HG02943 (cell line): Measurements from ENCODE around the gene PLCXD3.

Experiments used
- ATAC-seq: cut with Tn5 transposase; IDR thresholded peaks from one replicate; pipeline ENCODE4 v1.9.1; 2021; ENCODE audit warnings: mild to moderate bottlenecking, low read depth, moderate library complexity; ENCODE audit not compliant: unreplicated experiment

The PLCXD3 gene

DNA sequence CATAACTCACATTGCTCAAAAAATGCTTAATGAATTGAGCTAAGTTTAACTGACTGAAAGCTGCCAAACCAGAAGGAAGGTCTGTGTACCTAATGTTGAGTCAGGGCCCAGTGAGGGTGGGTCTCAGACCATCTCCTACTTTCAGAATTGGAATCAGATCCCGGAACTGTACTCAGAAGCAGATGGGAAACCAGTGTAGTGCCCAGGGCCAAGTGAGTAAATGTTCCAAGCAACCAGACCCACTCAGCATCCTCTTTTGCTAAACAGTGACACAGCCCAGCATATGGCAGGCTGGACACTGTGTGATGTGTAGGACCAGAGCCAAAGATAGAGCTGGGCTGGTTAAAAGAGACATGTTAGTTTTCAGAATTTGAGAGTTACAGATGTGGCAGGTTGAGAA lies 94.1 kb downstream of the PLCXD3 start:
- ATAC-seq = no peak

DNA sequence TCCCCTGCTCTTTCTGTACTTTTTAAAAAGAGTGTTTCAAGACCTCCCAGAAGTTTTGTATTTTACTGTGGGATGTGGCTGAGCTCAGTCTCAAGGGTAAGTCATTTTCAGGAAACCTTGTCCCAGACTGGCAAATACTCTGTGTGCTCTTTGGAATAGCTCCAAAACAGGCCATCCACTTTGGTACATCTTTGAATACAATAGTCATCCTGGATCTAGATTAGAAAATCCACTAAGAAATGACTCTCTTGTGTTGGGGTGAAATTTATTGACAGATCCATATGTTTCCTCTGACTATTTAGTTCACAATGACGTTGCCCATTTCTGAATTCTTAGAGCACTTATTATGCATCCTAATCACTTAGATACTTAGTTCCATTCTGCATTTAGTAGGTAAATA lies 95.2 kb downstream of the PLCXD3 start:
- ATAC-seq = no peak

DNA sequence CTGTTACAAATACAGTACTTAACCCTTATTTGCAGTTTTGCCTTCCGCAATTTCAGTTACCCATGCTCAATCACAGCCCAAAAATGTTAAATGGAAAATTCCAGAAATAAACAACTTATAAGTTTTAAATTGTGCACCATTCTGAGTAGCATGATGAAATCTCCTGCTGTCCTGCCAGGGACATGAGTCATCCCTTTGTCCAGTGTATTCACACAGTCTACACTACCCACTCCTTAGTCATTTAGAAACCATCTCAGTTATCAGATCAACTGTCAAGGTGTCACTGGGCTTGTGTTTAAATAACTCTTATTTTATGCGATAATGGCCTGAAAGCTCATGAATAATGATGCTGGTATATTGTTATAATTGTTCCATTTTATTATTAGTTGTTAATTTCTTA lies 95.8 kb downstream of the PLCXD3 start:
- no peak for ATAC-seq

DNA sequence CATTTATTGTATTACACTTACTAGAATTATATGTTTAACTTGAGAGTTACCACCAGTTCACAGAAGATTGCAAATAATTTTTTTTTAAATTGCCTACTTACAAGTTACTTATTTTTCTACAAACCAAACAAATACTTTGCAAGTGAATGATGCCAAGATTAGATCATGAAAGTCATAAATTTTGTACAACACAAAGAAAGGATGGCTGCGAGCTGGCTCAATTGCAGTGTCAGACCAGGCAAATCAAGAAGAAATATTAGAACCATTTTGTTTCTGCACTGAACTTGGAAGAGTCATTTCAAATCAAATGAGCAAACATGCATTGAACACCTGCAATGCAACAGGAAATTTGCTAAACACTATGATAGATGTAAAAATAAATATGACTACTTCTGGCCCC lies 97.3 kb downstream of the PLCXD3 start:
- no peak for ATAC-seq

DNA sequence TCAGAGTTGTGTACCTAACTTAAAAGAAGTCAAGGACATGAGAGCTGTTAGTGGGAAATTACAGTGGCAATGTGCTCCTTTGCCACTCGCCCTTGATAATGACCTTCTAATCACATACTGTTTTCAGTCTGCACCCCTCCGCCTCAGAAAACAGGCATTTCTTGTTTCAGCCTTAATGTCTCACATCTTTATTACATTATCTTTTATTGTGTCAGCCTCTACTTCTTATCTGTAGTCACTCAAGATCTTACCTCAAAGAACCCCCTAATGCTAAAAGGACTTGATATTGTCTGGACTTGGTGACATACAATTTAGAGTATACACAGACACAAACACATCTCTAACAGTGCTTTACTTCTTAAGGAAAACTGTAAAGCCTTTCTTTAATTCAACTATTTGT lies 97.9 kb downstream of the PLCXD3 start:
- ATAC-seq = no peak

DNA sequence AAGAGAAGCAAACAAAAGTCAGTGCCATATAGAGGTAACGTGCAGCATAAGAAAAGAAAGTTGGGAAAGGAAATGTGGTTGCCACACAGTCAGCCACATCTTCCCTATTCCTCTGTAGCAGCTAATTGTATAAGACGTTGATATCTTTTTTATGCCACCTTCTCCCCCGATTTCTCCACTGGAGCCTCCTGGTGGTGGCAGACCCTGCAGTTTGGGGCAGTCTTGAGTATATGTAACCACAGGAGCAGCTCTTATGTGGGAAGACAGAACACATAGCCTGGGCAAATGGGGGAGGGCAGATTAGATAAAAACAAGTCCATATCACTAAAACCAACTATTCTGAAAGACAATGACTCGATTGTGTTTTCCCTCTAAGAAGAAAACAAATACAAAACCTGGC lies 99.7 kb downstream of the PLCXD3 start:
- no peak for ATAC-seq

DNA sequence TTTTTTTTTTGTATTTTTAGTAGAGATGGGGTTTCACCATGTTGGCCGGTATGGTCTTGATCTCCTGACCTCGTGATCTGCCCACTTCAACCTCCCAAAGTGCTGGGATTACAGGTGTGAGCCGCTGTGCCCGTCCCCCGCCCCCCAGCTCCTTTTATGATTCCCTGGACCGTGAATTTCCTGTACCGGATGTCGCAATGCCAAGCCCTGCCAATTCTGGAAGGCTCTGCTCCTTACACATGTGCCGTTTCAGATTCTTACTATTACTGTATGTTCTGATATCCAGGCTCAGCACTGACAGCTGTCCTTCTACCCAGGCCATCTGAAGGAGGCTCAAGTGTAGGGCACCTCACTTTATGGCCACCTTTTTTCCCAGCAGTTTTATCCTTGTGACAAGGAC lies 100.1 kb downstream of the PLCXD3 start:
- no peak for ATAC-seq

DNA sequence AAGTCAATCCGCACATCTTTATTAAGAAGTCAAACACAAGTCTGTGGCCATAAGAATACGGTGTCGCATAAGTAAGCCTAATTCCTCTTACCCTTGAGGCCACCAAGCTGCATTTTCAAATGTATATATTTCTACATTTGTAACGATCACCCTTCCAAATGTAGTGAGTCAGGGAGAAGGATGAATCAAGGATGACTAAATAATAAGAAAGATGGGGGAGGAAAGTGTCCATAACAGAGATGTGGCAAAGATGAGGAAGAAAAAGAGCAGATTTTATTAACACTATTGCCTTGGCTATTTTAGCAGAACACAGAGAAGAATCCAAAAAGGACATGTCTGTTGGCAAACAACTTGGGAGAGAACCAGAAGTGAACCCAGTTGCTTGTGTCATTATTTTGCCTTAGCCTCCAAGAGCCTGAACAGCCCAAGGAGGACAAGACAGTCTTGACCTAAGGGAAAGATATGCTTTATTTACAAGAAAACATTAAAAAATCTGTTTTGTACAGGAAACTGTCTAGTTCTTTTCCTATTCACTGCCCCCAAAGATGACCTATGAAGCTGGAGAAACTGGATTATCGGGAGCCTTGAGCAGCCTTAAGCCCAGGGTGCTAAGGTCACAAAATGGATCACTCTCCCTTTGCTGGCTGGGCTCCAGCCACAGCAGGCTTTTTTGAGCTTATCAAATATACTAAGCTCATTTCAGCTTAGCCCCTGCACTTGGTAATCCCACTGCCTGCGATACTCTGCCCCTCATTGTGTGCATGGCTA lies 101.5 kb downstream of the PLCXD3 start:
- ATAC-seq = no peak

DNA sequence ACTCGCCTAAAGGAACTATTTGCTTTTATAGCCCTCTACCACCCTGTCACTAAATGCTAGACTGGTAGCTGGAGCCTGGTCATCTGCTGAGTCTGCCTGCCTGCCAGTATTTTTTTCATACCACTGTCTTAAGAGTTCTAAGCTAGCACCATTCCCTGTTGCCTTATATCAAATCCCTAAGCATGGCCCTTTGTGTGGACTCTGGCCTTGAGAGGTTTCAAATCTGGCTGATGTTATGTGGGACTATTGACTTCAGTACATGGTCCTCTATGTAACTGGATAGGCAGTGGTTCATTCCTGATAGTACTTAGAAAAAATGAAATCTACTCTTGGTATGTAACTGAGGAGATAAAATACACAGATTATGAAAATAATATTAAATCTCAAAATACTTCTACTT lies 103.5 kb downstream of the PLCXD3 start:
- no peak for ATAC-seq

DNA sequence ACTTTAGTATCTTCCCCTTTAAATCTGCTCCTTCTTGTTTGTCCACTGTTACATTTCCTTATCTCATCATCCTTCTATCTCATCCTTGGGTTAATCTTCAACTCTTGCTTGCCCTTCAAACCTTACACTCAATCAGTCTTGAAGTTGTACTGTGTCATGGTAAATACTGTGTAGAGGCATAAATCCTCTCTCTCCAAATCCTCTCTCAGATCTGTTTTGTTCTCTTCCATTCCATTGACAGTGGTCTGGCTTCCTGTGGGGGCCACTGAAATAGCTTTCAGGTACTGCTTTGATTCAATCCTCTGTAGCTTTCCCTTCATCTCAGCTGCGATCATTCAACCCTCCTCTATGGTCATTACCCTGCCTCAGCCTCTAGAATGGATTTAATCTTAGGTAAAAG lies 104.0 kb downstream of the PLCXD3 start:
- ATAC-seq = no peak

DNA sequence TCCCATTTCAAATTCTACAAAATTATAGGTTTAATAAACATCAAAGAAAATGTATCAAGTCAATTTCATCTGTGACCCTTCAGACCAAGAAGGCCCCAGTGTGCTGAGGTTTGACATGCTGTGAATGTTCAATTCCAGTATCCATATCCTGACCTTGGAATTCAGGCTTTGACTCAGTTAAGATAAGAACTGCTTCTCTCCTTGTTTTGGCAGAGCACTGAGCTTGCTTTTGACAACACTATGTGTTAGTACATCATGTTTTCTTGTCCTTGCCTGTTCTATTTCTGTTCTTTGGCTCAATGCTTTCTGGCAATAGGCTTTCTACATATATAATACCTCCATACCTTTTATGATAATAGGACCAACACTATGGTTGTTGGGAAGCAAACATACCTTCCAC lies 105.6 kb downstream of the PLCXD3 start:
- ATAC-seq = no peak

DNA sequence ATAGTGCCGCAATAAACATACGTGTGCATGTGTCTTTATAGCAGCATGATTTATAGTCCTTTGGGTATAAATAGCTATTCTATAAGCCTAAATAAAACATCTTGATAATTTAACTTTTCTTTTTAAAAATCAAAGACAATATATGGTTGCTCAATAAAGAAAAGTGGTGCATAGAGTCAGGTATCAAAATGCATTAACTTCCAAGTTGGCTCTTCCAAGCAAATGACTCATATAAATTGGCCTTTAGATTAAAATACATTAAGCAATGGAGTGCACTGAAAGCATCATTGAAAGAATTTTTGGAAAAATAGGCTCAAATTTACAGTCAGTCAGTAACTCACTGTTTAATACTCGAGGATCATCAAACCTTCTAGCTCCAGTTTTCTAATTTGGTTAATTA lies 106.6 kb downstream of the PLCXD3 start:
- no peak for ATAC-seq

DNA sequence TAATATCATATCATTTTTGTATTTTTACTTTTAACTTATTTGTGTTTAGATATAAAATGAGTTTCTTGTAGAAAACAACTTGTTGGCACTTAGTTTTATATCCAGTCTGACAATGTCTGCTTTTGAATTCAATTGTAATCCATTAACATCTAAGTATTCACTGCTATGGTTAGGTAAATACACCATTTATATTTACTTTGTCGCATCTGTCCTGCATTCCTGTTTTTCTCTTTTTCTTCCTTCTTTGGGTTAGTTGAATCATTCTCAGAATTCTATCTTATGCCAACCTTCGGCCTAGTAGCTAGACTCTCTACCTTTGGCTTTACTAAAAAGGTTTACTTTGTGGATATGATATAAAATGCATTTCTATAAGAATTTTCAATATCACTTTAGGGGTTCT lies 107.6 kb downstream of the PLCXD3 start:
- ATAC-seq = no peak

DNA sequence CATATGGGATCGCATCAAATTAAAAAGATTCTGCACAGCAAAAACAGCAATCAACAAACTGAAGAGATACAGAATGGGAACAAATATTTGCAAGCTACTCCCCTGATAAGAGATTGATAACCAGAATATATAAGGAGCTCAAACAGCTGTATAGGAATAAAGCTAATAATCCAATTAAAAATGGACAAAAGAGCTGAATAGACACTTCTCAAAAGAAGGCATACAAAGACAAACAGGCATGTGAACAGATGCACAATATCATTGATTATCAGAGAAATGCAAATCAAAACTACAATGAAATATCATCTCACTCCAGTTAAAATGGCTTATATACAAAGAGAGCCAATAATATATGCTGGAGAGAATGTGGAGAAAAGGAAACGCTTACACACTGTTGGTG lies 110.6 kb downstream of the PLCXD3 start:
- ATAC-seq = no peak

DNA sequence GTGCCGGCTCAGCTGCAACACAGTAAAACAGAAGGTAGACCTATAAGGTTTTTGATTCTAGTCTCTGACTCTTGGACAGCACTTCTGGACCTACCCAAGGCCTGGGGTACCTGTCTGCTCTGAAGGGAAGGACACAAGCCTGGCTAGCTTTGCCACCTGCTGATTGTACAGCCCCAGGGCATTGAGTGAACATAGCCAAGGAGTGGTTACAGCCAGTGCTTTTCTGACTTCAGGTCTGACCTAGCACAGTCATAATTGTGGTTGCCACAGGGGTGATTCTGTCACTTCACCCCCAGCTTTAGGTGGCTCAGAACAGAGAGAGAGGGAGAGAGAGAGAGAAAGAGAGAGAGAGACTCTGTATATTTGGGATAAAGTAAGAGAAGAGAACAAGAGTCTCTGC lies 118.4 kb downstream of the PLCXD3 start:
- ATAC-seq = no peak

DNA sequence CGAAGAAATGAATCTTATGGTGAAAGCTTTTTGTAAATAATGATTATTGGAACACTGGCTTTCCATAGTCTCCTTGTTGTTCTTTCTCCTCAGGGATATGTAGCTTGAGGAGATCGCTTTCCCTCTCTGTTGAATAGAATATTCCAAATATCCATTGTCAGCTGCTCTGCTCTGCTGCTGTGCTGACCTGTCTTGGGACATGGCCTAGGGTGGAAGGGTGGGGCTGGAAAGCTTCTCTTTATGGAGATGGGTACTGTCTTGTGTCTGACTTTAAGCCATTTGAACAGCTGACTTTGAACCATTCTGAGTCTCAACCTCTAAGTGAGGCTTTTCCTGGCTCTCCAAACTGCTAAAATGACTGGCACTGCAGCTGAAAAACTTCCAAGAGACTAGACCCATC lies 135.8 kb downstream of the PLCXD3 start:
- ATAC-seq = no peak

DNA sequence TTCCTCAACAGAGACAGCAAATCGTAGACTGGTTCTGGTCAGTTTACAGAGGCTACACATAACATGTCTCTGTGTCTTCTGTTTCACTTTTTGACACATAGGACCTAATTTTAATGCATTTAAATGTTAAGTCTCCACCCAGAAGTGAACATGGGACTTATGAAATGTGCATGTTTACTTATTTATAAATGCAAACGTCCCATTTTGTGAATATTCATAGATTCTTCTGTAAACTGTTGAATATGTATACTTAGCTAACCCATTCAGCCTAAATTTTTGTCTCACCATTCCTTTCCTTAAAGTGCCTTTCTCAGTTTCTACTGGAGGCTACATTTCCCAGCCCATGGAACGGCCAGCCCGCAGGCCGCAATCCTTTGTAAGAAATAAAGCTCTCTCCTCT lies 137.2 kb downstream of the PLCXD3 start:
- ATAC-seq = no peak

DNA sequence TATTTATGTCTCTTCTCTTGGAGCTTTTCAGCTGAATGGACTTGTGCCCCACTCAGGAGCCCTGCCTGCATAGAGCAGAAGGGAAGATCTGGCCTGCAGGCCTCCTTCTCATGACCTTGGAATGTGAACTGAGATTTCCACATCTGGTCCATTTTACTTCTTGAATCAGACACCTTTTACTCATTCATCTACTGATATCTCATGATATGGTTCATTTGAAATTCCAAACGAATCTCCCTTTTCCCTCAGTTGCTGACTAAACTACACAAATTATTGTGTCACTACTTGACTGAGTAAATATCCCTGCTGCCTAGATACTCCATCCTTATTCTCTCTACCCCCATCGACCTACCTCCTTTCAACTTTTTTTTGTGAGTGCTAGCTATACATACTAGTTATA lies 138.7 kb downstream of the PLCXD3 start:
- no peak for ATAC-seq

DNA sequence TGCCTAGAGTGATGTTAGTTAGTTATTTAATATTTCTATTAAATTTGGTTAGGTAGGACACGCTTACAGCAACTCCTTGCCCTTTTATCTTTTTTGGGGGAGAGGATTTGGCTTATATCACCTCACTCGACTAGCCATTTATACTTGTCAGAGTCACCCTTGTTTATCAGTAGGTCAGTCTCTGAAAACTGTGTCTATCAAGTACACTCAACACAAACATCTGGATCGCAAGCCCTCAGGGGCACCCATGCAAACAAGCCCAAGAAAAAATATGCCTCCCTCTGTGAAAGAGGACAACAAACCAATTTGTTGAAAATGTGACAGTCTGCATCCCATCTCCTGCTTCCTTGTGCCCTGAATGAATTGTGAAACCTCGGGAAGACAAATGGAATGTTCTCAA lies 139.9 kb downstream of the PLCXD3 start:
- no peak for ATAC-seq

DNA sequence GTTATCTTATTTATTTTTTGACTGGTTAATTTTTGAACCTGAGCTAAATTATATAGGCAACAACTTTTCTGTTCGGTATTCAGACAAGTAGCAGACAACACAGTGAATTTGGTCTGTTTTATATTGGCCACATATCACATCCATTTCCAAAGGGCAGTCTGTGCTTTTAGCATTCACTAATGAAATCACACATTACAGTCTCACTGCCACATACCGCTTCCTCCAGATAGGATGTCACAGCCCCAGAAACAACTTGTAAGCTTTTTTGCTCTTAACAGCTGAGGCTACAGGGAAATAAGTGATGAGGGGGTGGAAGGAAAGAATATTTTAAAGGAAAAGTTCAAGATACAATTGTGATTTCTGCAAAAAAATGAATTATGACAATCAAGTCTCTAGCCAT lies 140.6 kb downstream of the PLCXD3 start:
- no peak for ATAC-seq

DNA sequence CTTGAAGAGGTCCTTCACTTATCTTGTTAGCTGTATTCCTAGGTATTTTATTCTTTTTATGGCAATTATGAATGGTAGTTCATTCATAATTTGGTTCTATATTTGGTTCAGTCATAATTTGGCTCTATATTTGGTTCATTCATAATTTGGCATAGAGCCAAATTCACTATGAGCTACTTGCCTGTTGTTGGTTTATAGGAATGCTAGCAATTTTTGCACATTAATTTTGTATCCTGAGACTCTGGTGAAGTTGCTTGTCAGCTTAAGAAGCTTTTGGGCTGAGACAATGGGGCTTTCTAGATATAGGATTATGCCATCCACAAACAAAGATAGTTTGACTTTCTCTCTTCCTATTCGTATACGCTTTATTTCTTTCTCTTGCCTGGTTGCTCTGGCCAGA lies 142.2 kb downstream of the PLCXD3 start:
- no peak for ATAC-seq

DNA sequence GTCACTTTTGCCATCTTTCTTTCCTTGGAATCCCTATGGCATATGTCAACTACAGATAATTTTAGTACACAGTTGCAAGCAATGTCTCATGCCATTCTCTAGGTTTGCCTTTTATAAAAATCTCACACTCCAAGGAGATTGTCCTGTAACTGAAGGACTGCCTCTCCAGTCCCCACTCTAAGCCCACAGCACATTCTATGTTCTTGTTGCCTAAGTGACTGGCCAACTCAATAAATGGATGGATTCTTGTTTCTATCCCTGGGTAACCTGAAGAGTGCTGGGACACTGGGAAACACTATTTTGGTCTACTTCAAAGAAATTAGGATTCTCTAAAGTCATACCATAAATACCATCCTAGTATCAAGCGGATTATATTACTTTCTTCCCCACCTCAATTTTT lies 145.0 kb downstream of the PLCXD3 start:
- ATAC-seq = no peak

DNA sequence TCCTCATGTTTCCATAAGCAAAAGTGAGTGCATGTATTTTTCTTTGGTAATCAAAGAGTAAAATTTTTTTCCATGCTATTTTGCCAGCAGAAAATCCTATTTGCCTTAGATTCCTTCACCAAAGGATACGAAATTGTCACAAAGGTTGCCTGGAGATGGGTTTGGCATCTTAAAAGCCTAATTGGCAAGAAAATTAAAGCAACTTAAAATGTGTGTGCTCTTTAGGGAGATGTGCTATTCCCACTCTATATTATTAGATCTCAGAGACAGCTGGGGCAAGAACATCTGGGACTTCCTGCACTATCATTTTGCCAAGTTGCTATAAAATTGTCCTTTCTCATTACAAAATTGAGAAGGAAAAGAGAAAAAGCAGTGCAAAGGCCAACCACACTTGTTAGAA lies 146.1 kb downstream of the PLCXD3 start:
- ATAC-seq = no peak
